Activated CD4-positive, alpha-beta T cell treated with anti-CD3 and anti-CD28 coated beads for 1 hour (primary cell): ENCODE measurements around the gene MSH6.

Source experiments
- DNase-seq: peaks from one replicate; pipeline ENCODE4 v3.0.0-alpha.2; 2020

The MSH6 gene

DNA sequence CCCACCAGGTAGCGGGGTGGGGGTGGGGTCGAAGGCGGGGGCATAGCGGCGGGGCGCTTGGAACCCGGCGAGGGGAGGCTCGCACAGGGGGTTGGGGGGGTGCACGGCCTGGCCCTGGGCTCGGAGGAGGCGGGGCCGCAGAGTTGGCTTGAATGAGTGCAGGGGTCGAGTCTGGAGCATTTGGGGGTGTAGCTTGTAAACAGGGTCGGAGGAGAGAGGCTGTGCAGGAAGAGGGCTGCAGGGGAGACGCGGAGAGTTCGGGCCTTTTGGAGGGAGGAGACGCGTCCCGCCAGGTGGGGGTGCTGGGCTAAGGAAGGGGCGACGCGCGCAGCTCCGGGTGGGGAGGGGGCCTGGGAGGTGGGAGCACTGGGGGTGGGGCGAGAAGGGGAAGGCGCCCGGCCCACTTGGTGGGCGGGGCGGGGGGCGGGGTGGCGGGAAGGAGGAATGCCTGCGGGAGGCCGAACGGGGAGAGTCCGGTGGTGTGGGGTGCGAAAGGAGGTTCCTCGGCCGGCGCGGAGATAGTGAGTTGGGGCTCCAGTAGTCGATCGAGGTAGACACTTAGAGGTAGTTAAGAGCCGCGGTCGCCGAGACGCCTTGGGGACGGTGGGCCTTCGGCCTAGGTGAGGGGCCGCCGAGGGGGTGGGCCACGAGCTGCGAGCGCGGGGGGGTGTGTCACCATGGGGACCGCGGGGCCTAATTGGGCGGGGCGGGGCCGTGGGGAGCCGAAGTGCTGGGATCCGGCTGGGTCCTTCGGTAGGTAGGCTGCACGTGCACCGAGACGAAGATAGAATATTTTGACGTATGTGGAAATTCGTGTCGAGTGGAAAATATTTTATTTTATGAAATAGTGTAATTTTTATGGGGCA, 774 bp downstream of the MSH6 start:
- peak; percentile 46 for DNase-seq

DNA sequence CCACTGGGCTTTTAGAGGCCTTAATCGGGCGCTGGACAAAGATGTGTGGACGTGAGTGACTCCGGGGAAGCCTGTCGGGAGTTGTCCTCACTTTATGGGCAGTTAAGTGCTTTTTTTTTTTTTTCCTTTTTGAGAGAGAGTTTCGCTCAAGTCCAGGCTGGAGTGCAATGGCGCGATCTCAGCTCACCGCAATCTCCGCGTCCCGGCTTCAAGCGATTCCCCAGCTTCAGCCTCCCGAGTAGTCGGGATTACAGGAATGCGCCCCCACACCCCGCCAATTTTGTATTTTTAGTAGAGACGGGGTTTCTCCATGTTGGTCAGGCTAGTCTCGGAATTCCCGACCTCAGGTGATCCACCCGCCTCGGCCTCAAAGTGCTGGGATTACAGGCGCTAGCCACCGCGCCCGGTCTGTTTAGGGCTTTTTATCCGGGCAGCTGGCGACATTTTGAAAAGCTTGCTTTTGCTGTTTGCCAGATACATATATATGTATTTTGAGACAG, 1.5 kb downstream of the MSH6 start:
- DNase-seq = no peak

DNA sequence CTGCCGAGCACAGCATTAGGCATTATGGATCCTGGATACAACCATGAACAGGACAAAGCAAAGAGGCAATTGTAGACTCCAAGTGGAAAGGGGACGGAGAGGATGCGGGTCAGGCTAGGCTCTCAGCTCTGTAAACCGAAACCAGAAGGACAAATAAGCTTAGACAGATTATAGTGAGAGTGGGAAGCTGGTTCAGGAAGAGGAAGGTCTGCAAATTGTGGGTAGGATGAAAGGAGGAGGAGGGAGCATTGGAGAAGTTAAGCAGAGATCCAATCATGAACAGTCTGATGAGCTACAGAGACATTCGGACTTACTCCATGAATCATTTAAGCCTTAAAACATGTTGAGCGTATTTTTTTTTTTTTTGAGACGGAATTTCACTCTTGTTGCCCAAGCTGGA, 3.0 kb downstream of the MSH6 start:
- no peak for DNase-seq

DNA sequence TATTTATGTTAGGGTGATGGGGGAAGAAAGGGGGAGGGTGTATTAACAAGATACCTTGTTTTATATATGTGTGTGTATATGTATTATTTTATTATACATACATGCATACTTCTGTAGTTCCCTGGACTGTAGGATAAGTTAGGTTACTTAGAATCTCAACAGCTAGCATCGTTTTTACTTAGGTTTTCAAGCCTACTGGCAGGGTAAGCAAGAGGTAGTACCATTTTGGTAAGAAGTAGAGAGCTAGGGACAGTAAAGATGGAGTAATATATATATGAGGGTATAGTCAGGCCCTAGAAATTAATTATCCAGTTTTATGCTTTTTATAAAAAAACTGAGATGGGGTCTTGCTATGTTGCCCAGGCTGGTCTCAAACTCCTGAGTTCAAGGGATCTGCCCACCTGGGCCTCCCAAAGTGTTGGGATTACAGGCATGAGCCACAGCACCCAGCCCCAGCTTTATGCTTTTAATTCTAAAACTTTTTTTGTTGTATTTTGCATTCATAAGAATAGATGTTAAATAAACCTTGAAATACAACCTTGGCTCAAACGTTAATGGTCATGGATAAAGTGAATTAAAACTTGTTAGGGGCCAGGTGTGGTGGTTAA, 13.2 kb downstream of the MSH6 start:
- DNase-seq = no peak

DNA sequence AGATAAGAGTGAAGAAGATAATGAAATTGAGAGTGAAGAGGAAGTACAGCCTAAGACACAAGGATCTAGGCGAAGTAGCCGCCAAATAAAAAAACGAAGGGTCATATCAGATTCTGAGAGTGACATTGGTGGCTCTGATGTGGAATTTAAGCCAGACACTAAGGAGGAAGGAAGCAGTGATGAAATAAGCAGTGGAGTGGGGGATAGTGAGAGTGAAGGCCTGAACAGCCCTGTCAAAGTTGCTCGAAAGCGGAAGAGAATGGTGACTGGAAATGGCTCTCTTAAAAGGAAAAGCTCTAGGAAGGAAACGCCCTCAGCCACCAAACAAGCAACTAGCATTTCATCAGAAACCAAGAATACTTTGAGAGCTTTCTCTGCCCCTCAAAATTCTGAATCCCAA, 15.7 kb downstream of the MSH6 start:
- no peak for DNase-seq

DNA sequence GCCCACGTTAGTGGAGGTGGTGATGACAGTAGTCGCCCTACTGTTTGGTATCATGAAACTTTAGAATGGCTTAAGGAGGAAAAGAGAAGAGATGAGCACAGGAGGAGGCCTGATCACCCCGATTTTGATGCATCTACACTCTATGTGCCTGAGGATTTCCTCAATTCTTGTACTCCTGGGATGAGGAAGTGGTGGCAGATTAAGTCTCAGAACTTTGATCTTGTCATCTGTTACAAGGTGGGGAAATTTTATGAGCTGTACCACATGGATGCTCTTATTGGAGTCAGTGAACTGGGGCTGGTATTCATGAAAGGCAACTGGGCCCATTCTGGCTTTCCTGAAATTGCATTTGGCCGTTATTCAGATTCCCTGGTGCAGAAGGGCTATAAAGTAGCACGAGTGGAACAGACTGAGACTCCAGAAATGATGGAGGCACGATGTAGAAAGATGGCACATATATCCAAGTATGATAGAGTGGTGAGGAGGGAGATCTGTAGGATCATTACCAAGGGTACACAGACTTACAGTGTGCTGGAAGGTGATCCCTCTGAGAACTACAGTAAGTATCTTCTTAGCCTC, 16.2 kb downstream of the MSH6 start:
- no peak for DNase-seq

DNA sequence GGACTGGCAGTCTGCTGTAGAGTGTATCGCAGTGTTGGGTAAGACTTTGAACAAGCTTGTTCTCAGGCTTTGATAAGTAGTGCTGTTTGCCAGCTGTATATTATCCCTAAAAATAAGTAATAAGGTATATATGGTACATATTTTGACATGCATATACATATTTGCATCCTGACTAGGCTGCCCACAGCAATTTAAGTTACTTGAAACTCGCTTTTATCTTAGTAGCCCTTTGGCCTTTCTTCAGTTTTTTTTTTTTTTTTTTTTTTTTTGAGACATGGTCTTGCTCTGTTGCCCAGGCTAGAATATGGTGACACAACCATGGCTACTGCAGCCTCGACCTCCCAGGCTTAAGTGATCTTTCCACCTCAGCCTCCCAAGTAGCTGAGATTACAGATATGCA, 18.2 kb downstream of the MSH6 start:
- no peak for DNase-seq

DNA sequence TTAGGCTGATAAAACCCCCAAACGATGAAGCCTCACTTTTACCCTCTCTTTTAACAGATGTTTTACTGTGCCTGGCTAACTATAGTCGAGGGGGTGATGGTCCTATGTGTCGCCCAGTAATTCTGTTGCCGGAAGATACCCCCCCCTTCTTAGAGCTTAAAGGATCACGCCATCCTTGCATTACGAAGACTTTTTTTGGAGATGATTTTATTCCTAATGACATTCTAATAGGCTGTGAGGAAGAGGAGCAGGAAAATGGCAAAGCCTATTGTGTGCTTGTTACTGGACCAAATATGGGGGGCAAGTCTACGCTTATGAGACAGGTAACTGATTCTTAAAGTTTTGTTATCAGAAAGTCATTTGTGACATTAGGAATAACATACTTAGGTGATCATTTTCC, 20.4 kb downstream of the MSH6 start:
- DNase-seq = no peak

DNA sequence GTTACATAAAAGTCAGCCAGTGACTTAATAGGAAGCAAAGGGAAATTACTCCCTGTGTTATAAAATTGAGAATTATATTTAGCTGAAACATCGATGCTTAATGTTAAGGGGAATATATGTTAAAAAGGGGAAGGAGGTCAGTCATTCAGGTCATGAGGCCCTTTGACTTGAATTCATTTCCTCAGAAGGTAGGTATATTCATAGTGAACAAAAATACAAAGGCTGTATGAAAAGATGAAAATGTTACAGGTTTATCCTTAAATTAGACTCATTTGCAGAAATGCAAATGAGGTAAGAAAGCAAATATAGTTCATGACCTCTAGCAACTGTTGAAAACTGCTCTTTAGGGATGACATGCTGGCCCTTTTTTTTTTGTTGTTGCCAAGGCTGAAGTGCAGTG, 20.8 kb downstream of the MSH6 start:
- DNase-seq = no peak

DNA sequence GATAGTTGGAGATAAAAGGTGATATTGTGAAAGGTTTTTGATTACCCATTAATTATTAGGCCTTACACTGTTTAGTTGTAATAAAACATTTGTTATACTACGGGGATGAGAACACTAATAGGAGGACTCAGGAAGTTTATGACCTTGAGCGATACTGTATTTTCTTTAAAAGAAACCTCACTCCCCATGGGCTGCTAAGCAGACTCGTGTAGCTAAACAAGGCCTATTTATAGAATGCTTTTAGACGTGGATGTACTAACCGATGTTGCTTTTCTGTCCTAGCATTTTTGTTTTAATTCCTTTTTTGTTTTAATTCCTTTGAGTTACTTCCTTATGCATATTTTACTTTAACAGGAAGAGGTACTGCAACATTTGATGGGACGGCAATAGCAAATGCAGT, 22.9 kb downstream of the MSH6 start:
- no peak for DNase-seq

DNA sequence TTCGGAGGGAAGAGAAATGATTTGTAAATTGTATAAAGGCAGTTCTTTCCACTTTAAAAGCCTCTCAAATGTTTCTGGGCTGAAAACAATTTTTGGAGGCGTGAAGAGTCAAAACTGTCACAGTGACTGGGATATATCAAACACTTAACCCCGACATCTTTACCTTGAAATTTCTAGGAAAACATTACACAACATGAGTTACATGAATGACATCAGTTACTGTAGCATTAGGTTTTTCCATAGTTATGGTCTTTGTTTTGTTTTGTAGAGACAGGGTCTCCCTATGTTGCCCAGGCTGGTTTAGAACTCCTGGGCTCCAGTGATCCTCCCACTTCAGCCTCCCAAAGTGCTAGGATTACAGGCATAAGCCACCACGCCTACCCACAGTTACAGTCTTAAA, 25.7 kb downstream of the MSH6 start:
- DNase-seq = no peak

DNA sequence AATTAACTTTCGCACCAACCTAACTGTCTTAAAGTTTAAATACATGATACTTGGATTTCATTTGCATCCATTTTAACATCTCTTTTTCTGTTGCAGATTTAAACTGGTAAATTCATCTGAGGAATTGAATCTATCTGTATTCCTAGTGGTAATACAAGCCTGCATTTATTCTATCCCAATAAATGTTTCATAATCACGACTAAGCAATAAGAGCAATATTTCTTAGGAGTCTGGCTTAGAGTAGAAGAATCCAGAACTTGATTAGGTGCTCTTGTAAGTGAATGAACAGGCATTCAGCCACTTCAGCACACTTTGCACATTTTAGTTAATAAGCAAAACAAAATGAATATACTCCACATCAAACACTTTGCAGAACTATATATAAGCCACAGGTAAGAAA, 27.0 kb downstream of the MSH6 start:
- no peak for DNase-seq

DNA sequence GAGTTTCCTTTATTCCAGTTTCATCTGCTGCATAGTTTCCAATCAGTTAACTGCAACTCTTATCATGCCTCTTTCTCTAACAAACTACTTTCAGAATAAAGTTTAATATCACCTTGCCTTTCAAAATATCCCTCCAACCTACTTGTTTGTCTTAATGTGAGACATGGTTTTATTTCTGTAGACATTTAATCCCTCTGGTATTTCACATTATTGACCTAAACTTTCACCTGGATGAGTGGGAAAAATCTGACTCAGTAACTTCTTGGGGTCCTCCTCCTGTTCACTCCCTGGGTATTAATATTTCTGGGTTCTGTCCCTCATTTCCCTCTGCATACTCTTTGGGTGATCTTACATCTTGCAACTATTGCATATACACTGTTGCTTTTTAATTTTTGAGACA, 27.9 kb downstream of the MSH6 start:
- DNase-seq = no peak

DNA sequence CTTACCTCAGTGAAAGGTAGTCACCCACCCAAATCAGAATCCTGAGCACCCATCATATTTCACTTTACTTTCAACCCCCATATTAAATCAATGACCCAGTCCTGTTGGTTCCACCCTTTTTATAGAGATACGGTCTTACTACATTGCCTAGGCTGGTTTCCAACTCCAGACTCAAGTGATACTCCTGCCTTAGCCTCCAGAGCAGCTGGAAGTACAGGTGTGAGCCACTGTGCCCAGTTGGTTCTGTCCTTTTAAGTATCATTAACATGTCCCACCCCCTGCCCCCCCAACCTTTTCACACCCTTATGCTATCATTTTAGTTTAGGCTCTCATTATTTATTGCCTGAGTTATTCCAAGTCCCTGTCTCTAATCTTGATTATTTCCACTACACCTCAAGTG, 28.7 kb downstream of the MSH6 start:
- no peak for DNase-seq

DNA sequence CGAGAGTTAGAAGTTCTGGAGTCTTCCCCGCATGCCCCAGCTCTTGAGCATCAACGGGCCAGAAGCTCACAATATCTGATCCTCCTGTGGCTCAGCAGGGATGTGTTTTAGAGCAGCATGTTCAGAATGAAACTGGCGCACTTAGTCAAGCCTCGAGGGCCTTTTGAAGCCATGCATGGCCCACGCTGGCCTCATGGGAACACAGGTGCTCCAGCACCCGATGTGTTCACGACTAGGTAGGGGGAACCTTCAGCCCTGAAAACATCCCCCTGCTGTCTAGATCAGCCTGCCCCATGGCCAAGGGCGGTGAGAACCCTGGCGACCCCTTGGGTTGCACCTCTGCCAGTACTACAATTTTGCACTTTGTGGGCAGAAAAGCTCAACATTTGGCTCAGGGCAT, 32.8 kb downstream of the MSH6 start:
- no peak for DNase-seq

DNA sequence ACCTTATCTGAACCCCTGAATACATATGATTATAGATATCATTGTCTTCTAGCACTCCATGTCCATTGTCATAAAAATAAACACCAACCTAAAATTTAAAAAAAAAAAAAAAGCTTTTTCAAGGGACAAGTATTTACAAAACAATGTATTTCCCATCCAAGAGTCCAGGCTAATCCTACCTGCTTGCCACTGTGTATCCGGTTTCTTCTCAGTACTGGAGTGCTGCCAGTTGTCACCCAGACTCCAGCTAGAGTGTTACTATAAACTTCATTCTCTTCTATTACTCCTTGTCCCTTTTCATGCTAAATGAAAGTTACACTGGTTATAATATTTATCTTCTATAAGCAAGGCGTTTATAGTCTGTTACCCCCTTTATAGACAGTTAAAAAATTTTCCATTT, 35.8 kb downstream of the MSH6 start:
- no peak for DNase-seq

DNA sequence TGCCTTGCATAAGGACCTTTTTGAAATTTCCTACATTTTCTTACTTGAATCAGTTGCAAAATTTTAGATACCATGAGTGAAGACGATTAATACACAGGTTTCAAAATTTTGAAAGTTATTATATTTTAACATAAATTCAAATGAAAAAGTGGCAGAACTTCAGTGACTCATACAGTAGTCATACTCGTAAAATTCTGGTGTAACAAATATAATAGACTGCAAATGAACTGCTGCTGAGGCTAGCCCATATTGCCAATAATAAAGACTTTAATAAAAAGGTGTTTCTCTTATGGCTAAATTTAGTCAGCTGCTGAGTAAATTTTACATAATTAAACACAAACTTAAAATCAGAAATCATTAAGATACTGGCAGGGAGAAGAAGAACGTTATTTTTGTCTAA, 36.9 kb downstream of the MSH6 start:
- no peak for DNase-seq

DNA sequence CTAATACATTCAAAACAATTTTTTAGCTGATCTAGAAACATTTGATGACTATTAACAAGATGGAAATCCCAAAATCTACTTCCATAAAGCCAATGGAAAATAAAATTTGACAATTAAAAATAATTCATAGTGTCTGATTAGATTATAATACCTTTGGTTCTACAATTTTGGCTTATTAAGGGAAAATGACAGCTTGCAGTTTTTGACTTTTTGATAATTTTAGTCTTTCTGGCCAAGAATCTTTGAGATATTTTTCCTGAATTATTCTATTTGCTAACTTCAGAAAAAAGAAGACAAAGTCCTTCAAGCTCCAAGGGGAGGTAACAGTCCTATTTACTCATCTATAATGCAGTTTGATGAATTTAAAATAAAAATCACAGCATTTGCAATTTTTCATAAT, 39.6 kb downstream of the MSH6 start:
- DNase-seq = no peak

DNA sequence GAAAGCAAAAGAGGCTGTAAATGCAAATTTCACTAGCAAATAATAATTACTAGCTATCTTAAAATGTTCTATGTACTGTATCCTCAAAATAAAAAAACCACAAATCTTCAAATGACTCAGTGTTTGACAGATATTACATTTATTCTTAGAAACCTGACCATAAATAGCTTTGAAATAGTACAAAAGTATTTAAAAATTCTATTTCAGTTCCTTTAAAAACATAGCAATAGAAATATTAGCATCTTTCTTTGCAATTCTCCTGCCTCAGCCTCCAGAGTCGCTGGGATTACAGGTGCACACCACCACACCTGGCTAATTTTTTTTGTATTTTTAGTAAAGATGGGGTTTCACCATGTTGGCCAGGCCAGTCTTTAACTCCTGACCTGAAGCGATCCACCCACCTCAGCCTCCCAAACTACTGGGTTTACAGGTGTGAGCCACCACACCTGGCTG, 50.6 kb downstream of the MSH6 start:
- no peak for DNase-seq

DNA sequence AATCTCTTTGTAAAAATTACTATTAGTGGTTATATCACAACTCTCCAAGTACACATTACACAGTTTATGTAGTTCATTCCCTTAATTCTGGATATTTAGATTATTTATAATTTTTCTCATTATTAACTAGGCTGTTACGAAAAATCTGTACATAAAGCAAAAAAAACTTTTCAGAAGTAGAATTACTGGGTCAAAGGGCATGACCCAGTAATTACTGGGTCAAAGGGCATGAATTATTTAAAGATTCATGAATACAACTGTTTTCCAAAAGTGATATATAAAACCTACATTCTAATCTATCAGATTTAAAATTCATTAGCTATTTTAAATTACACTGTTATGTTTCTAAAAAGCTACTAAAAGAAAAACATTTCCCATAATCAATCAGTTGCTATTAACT, 55.3 kb downstream of the MSH6 start:
- no peak for DNase-seq

DNA sequence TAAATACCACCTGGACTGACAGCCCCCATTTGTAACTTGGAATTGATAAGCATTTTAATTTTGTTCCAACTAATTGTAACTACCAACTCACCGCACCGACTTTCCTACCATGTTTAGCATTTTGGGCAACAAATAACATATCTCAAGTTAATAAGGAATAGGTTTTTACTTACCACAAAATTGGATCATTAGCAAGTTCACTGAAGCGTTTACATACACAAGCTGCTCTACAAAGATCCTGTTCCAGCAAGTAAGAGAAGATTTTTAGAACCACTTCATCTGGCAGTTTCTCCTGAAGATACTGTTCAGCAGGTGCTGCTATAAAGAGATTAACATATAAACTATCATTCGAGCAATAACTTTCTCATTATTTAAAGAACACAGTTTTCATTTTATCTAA, 55.7 kb downstream of the MSH6 start:
- no peak for DNase-seq

DNA sequence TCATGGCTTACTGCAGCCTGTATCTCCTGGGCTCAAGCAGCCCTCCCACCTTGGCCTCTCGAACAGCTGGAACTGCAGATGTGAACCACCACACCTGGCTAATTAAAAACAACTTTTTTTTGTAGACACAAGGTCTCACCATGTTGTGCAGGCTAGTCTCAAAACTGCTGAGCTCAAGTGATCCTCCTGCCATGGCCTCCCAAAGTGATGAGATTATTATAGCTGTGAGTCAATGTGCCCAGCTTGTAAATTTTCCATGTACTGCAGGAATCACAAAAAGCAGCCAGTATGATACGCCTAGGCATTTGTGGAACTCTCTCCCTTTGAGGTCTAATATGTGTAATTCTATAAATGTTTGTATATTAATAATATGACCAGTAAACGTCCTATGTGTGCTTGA, 59.9 kb downstream of the MSH6 start:
- DNase-seq = no peak

DNA sequence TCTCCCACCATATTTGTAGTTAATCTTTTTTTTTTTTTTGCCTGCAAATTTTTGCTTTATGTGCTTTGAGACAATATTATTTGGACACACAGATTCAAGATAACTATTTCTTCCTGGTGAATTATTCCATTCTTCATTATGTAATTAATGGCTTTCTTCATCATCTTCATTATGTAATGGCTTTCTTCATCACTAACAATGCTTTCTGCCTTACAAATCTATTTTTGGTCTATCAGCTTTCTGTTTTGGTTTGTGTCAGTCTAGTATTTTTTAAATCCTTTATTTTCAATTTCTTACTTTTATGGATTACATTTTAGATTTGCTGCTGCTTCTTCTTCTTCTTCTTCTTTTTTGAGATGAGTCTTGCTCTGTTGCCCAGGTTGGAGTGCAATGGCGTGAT, 60.5 kb downstream of the MSH6 start:
- no peak for DNase-seq

DNA sequence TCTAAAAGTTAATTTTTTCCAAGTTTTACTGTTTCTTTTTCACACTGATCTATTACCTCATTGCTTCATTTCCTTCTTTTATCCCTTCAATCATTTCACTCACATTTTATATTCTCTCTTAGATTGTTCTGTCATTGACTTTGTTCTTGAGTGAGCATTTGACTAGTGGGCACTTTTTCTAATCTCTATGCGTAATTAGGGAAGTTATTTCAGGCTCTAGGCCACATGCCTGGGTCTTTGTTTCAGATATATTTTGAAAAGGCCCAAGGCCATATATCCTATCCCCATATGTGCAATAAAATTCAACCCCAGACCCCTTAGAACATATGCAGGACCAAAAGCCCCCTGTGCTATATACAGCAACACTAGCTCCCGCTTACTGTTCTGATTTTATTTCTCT, 61.2 kb downstream of the MSH6 start:
- DNase-seq = no peak
